Stomach (tissue), 9 donors: ENCODE measurements around the gene TBC1D20. TPM values are rescaled to one million over a fixed set of nuclear protein-coding genes. Genes with fewer than 3 reads are reported as not detected.
"Not testable (repeated sequence)": the region's sequence is repeated elsewhere in the genome, so short reads cannot be mapped to it uniquely, and the experiment has no call there.

Experiments used
- DNase-seq, 2 donors: peaks; one replicate each; pipeline versions ENCODE4 v3.0.0 to v3.0.0-alpha.2; 2013 to 2019
- H3K27ac ChIP-seq, 5 donors: fragments of 200-600 bp in 4 of 5; sonication (generic) in 4 of 5; one replicate each; pipeline ENCODE4 v1.5.1; 2013 to 2019; ENCODE audit warnings: mild to moderate bottlenecking in 1 of 5, moderate library complexity in 1 of 5
- H3K27me3 ChIP-seq, 3 donors: fragments of 200-600 bp; sonication (generic); one replicate each; pipeline ENCODE4 v1.5.1; 2017 to 2019; ENCODE audit warnings: mixed run types in 1 of 3
- H3K36me3 ChIP-seq, 4 donors: fragments of 200-600 bp; sonication (generic); 1 replicate in 3 of 4; 2 replicates in 1 of 4; pipeline ENCODE4 v1.5.1; 2016 to 2019
- H3K4me1 ChIP-seq, 4 donors: fragments of 200-600 bp; sonication (generic); one replicate each; pipeline ENCODE4 v1.5.1; 2016 to 2019
- H3K4me3 ChIP-seq, 4 donors: fragments of 200-600 bp; sonication (generic) in 3 of 4; one replicate each; pipeline ENCODE4 v1.5.1; 2016 to 2019; ENCODE audit warnings: mild to moderate bottlenecking in 1 of 4
- H3K9me3 ChIP-seq, 4 donors: fragments of 200-600 bp; sonication (generic); one replicate each; pipeline ENCODE4 v1.5.1; 2016 to 2019
- CTCF ChIP-seq, 7 experiments: fragments of 450-650 bp in 4 of 7; fragments of 200-600 bp in 3 of 7; sonication (generic) in 3 of 7; IDR thresholded peaks; one replicate each; pipeline ENCODE4 v1.5.1; 2016 to 2019; ENCODE audit warnings: antibody characterized with exemption in 7 of 7, control low read depth in 2 of 7, mild to moderate bottlenecking in 1 of 7
- EP300 ChIP-seq: sonication (generic); formaldehyde crosslinking; IDR thresholded peaks from one replicate; pipeline ENCODE4 v1.6.1; 2017; ENCODE audit warnings: antibody characterized with exemption
- POLR2A ChIP-seq, 4 donors: fragments of 450-650 bp; IDR thresholded peaks; one replicate each; pipeline ENCODE4 v1.6.1; 2016; ENCODE audit warnings: antibody characterized with exemption in 4 of 4, control low read depth in 2 of 4, mild to moderate bottlenecking in 1 of 4, moderate library complexity in 1 of 4
- POLR2AphosphoS5 ChIP-seq, 3 donors: sonication (generic); formaldehyde crosslinking; IDR thresholded peaks; one replicate each; pipeline ENCODE4 v1.6.1; 2016; ENCODE audit warnings: antibody characterized with exemption in 3 of 3
- WGBS, 5 donors: extraction: QIAGEN DNeasy Blood & Tissue Kit in 3 of 5; methylation state at CpG; one replicate each; pipeline versions ENCODE4 v1.1.5 to v1.1.7; 2013 to 2018; 5-methylcytosine and 5-hydroxymethylcytosine counted together
- intact Hi-C: fragments of 100-400 bp; cut with DNase I; formaldehyde crosslinking; loops from one replicate; pipeline ENCODE4 v1.15.1; 2023; ENCODE audit warnings: low total_unique reads
- polyA plus RNA-seq, 3 donors: library from polyadenylated mRNA; stranded (reverse); fragments of 200-250 nt; gene quantifications; one replicate each; pipeline ENCODE4 v1.2.3, GENCODE V29; 2013
- total RNA-seq, 5 donors: library from RNA; depleted of rRNA; stranded (reverse); fragments of >200 nt; gene quantifications; one replicate each; pipeline versions ENCODE4 v1.1.0 to v1.2.3, GENCODE V29; 2014 to 2016
- donor health status: healthy with polysubstance abuse.
- donor health status: Bipolar disorder and iron deficiency.
- donor health status: healthy.

TBC1D20 gene
- total and polyA plus RNA-seq, 8 donors = 7.5 to 43.3 (median 21.7) TPM

- Histone ChIP-seq H3K4me3 (peak overlapping the region in 1 of 4 donors; percentile 88), H3K36me3 (no peaks in the 10 kb centered on the region), H3K27ac (no peak overlapping the region), H3K27me3 (no peaks in the 10 kb centered on the region), H3K9me3 (no peaks in the 10 kb centered on the region), H3K4me1 (peaks cover 26 to 62% (median 44%) of the 10 kb centered on the region in 4 donors)
- intact Hi-C loops = no loop called here
- no peak for DNase-seq
- no peak for TF ChIP-seq POLR2AphosphoS5 (IDR thresholded peaks at IDR 0.05)
- TF ChIP-seq EP300 = no peak
- TF ChIP-seq POLR2A (IDR thresholded peaks at IDR 0.05) = no peak
- no peak for TF ChIP-seq CTCF (IDR thresholded peaks at IDR 0.05)
- 18 to 29% (median 27%) methylated on average over 3 of the region's 3 CpGs for WGBS, 5 donors
Observed at GRCh38 chr20:460180-460579, 2.2 kb downstream of the TBC1D20 start.

GRCh38 chr20:458776-459175 is 3.6 kb downstream of the TBC1D20 start:
- Histone ChIP-seq H3K27me3 (no peaks in the 10 kb centered on the region), H3K27ac (no peak overlapping the region), H3K4me1 (peaks cover 26 to 67% (median 51%) of the 10 kb centered on the region in 4 donors), H3K4me3 (no peak overlapping the region), H3K36me3 (no peaks in the 10 kb centered on the region), H3K9me3 (no peaks in the 10 kb centered on the region)
- TF ChIP-seq POLR2AphosphoS5 (IDR thresholded peaks at IDR 0.05) = no peak
- no peak for TF ChIP-seq CTCF (IDR thresholded peaks at IDR 0.05)
- TF ChIP-seq POLR2A (IDR thresholded peaks at IDR 0.05) = no peak
- TF ChIP-seq EP300 = no peak
- intact Hi-C loops = no loop called here
- no peak for DNase-seq
- 49 to 59% (median 55%) methylated on average over 6 of the region's 6 CpGs for WGBS, 5 donors

- 28 to 57% (median 50%) methylated on average over 3 of the region's 3 CpGs for WGBS, 5 donors
- H3K27ac ChIP-seq = no peak overlapping the region
- no peak overlapping the region for H3K4me3 ChIP-seq
- H3K9me3 ChIP-seq = no peaks in the 10 kb centered on the region
- H3K4me1 ChIP-seq = peaks cover 8 to 53% (median 31%) of the 10 kb centered on the region in 4 donors
- DNase-seq = peak in 1 of 2 donors; percentile 43
- intact Hi-C loops = no loop called here
- H3K27me3 ChIP-seq = no peaks in the 10 kb centered on the region
- peaks cover 0 to 7% (median 0%) of the 10 kb centered on the region in 4 donors for H3K36me3 ChIP-seq
- TF ChIP-seq POLR2AphosphoS5 (IDR thresholded peaks at IDR 0.05) (no peak), EP300 (no peak), POLR2A (IDR thresholded peaks at IDR 0.05) (no peak), CTCF (IDR thresholded peaks at IDR 0.05) (no peak)
Observed at GRCh38 chr20:454951-455350, 7.4 kb downstream of the TBC1D20 start.

- WGBS, 5 donors = 87 to 94% (median 89%) methylated on average over 11 of the region's 11 CpGs
- Histone ChIP-seq H3K4me1 (peaks cover 0 to 26% (median 16%) of the 10 kb centered on the region in 4 donors), H3K36me3 (peaks cover 0 to 15% (median 4%) of the 10 kb centered on the region in 4 donors)
- intact Hi-C loops, H3K4me3 ChIP-seq, H3K27me3 ChIP-seq, DNase-seq, H3K9me3 ChIP-seq, H3K27ac ChIP-seq: not testable (repeated sequence)
Observed at GRCh38 chr20:452021-452420, 10.3 kb downstream of the TBC1D20 start.

- H3K27ac ChIP-seq = no peak overlapping the region
- H3K4me3 ChIP-seq = no peak overlapping the region
- WGBS, 5 donors = 60 to 75% (median 71%) methylated on average over 5 of the region's 5 CpGs
- intact Hi-C loops = no loop called here
- H3K36me3 ChIP-seq = peaks cover 24 to 68% (median 66%) of the 10 kb centered on the region in 4 donors
- peaks cover 6 to 41% (median 30%) of the 10 kb centered on the region in 4 donors for H3K4me1 ChIP-seq
- peak; percentile 42 to 63 for DNase-seq
- TF ChIP-seq POLR2A (IDR thresholded peaks at IDR 0.05) (no peak), CTCF (IDR thresholded peaks at IDR 0.05) (no peak), POLR2AphosphoS5 (IDR thresholded peaks at IDR 0.05) (no peak), EP300 (no peak)
- no peaks in the 10 kb centered on the region for H3K27me3 ChIP-seq
- no peaks in the 10 kb centered on the region for H3K9me3 ChIP-seq
Observed at GRCh38 chr20:445514-446336, 16.6 kb downstream of the TBC1D20 start.
